GM18907 (cell line): Measurements from ENCODE around the gene KIFC1.

Experiments used
- ATAC-seq: cut with Tn5 transposase; IDR thresholded peaks from one replicate; pipeline ENCODE4 v1.9.1; 2021; ENCODE audit warnings: mild to moderate bottlenecking, moderate library complexity; ENCODE audit not compliant: unreplicated experiment

KIFC1 gene

GRCh38 chr6:33439956-33440648 is 48.5 kb downstream of the KIFC1 start:
- no peak for ATAC-seq

DNA sequence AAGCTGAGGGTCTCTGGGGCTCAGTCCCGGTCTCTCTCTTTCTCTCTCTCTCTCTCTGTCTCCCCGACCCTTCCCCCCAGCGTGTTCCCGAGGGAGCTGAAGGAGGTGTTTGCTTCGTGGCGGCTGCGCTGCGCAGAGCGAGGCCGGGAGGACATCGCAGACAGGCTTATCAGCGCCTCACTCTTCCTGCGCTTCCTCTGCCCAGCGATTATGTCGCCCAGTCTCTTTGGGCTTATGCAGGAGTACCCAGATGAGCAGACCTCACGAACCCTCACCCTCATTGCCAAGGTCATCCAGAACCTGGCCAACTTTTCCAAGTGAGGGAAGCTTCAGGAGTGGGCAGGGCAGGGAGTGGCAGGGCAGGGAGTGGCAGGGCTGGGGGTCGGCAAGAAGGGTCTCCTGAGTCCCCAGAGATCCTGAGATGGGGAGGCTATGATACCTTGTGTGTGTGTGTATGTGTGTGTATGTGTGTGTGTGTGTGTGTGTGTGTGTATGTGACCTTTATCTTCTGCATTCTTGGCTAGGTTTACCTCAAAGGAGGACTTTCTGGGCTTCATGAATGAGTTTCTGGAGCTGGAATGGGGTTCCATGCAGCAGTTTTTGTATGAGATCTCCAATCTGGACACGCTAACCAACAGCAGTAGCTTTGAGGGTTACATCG is 49.2 kb downstream of the KIFC1 start:
- no peak for ATAC-seq

DNA sequence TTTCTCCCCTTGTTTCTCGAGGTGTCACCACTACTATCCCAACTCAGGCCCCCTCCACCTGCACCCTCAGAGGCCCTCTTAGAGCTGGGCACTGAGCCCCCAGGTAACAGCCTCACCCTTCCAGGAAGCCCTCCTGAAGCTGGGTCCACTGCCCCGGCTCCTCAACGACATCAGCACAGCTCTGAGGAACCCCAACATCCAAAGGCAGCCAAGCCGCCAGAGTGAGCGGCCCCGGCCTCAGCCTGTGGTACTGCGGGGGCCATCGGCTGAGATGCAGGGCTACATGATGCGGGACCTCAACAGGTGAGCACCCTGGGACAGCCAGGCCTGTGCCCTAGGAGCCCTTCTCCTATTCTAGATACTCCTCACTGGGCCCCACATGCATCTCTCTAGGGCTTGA is 49.8 kb downstream of the KIFC1 start:
- ATAC-seq, result no peak

- no peak for ATAC-seq
Measured at GRCh38 chr6:33442283-33442682, 50.7 kb downstream of the KIFC1 start.

- no peak for ATAC-seq
Measured at GRCh38 chr6:33443025-33443424, 51.4 kb downstream of the KIFC1 start.

DNA sequence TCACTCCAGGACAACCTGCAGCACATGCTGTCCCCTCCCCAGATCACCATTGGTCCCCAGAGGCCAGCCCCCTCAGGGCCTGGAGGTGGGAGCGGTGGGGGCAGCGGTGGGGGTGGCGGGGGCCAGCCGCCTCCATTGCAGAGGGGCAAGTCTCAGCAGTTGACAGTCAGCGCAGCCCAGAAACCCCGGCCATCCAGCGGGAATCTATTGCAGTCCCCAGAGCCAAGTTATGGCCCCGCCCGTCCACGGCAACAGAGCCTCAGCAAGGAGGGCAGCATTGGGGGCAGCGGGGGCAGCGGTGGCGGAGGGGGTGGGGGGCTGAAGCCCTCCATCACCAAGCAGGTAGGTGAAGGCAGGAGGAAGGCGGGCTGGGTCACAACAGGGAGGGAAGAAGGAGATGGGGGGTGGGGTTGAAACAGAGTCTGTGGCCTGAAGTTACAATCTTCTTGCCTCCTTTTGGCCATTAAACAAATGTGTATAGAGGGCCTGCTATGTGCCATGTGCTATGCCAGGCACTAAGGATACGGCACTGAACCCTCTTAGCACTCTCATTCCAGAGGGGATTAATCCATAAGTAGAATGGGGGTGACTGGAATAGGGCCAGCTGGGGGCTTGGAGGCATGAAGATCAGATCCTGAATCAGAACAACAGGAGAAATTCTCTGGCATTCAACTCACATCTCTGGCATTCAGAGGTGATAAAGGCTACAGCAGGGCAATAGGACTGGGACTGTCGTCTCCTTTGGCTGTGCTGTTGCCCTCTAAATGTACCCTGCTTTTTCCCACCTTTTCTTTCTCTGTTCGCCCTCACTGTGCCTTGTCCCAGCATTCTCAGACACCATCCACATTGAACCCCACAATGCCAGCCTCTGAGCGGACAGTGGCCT is 52.2 kb downstream of the KIFC1 start:
- ATAC-seq, result no peak

DNA sequence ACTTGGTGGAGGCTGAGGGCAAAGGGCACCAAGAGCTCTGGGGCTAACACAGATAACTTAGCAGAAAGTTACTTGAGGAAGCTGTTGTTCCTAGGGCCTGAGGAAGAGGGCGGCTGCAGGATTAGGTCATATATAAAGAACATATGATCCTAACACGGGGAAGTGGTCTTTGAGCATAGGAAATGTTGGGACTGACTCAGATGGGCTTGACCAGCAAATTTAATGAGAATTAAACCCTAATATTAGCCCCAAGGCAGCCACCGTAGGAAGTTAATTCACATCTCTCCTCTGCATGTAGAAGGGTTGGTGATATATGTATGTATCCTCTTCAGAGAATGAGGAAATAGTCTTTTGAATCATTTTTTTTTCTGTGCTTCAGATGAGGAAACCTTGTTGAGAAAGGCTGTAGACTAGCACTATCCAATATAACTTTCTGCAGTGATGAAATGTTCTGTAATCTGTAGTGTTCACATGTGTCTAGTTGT is 53.5 kb downstream of the KIFC1 start:
- no peak for ATAC-seq

DNA sequence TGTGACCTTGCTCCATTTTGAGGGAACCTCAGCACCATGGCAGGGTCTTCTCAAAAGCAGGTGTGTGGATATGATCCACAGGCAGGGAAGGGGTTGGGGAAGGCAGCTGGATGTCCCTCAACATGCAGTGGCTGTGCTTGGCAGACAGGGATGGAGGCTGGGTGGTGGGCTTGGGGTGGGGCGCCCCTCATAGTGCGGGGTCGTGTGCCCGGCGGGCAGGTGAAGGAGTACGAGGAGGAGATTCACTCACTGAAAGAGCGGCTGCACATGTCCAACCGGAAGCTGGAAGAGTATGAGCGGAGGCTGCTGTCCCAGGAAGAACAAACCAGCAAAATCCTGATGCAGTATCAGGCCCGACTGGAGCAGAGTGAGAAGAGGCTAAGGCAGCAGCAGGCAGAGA is 54.7 kb downstream of the KIFC1 start:
- ATAC-seq, result no peak

GRCh38 chr6:33450434-33450833 is 58.8 kb downstream of the KIFC1 start:
- no peak for ATAC-seq

- no peak for ATAC-seq
Measured at GRCh38 chr6:33451606-33452005, 60.0 kb downstream of the KIFC1 start.

- no peak for ATAC-seq
Measured at GRCh38 chr6:33452496-33452895, 60.9 kb downstream of the KIFC1 start.

DNA sequence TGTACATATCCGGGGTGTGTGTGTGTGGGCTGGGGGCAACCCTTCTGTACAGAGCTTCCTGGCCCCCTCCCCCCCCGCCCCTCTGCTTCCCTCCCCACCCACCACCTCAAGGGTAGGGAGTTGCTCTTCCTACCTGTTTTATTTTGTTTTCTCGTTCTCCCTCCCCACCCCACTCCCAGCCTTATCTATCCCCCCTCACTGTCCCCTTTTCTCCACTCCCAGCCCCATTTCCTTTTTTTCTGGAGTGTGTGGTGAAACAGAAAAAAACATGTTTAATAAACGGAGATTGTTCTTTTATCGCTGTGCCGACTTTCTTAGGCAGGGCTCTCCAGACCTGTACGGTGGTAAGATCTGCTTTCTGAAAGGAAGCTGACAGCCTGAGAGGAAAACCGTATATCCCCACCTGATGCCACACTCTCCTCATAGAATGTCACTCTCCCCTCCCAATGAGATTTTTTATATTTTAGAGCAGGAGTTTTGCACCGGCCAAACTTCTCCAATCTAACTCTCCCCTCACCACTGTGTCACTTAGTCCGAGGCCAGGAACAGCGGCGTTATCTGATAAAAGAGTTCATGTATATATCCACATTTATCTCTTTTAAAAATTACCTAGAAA is 61.9 kb downstream of the KIFC1 start:
- no peak for ATAC-seq

DNA sequence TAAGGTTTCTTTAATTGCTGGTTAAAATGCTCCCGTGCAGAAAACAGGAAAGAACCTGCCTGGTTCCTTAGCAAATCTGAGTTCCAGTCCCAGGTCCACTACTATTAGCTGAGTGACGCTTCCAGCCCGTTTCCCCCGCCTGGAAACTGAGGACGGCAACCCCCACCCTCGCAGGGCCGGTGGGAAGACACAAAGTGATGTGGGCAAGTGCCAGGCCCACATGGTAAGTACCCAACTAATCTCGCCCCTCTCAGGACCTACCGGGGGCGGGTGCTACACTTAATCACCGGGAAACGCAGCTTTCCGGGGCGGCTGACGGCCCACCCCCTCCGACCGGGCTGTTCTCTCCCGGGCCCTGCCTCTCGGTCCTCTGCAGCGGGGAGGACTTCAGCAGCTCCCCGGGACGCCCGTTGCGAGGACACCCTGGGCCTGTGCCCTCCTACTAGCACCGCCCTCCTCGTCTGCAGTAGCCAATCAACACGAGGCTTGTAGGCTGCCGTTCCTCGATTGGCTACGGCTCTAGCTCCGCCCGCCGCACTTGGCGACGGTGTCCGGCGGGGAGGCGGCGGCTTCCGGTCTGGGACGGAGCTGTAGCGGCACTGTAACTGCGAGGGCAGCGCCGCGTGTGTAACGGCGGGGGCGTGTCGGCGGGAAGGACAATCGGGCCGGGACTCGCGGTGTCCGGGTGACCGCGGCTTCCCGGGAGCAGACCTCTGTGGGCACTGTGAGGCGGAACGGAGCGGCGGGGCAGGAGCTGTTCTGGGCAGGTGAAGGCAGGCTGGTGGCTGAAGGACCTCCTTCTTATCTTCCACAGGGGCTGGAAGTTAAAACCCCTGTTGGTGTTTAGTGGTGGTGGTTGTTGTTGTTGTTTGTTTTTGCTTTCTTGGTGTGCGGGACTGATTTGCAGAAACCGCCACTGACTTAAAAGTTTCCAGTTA is 62.7 kb downstream of the KIFC1 start, which contains the start of gene ZBTB9:
ZBTB9 (plus strand) TSS at position 568 of the 938 bp plus-strand sequence. CDS start 525 bp downstream, outside the sequence.
- peak; percentile 94 for ATAC-seq

- no peak for ATAC-seq
Measured at GRCh38 chr6:33455051-33455450, 63.4 kb downstream of the KIFC1 start.

DNA sequence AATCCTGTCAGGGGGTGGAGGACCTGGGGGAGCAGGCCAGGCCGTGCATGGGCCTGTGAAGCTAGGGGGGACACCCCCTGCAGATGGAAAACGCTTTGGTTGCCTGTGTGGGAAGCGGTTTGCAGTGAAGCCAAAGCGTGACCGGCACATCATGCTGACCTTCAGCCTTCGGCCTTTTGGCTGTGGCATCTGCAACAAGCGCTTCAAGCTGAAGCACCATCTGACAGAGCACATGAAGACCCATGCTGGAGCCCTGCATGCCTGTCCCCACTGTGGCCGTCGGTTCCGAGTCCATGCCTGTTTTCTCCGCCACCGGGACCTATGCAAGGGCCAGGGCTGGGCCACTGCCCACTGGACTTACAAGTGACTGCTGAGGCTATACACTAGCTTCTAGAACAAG is 64.5 kb downstream of the KIFC1 start:
- no peak for ATAC-seq

DNA sequence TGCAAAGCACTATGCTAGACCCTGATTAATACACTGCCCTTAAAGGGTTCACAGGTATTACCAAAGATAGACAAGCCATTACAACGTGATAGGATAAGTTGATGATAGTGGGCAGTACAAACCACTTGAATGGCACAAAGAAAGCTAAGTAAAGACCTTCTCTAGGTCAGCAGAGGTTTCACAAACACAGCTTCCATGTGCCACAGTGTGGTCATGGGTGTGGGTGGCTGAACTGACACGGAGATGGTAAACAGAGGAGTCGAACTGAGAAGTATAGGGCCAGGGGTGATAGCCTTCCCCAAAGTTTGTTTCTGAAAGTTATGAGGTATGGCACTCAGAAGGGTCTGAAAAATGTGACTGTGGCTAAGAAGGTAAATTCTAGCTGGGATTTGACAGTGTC is 67.1 kb downstream of the KIFC1 start:
- ATAC-seq, result no peak

GRCh38 chr6:33459226-33459625 is 67.6 kb downstream of the KIFC1 start:
- ATAC-seq, result no peak
